ACC112 (cell line): Measurements from ENCODE around the gene FAM219A.
"Not testable (repeated sequence)": the region's sequence is repeated elsewhere in the genome, so short reads cannot be mapped to it uniquely, and the experiment has no call there.

ENCODE experiments used
- H2AFZ ChIP-seq: fragments of 200-600 bp; sonication (generic); one replicate; pipeline ENCODE4 v1.6.0; 2017; ENCODE audit warnings: antibody characterized with exemption, low read length; ENCODE audit not compliant: unreplicated experiment
- H3K27ac ChIP-seq: fragments of 200-600 bp; sonication (generic); 2 replicates; pipeline ENCODE4 v1.5.1; 2014; ENCODE audit warnings: low read depth, mild to moderate bottlenecking, antibody characterized with exemption, low read length, moderate library complexity
- H3K27me3 ChIP-seq: fragments of 200-600 bp; sonication (generic); 2 replicates; pipeline ENCODE4 v1.6.1; 2014; ENCODE audit warnings: mild to moderate bottlenecking, antibody characterized with exemption, low read length, moderate library complexity, mixed read lengths; ENCODE audit not compliant: insufficient read depth
- H3K36me3 ChIP-seq: fragments of 200-600 bp; sonication (generic); 2 replicates; pipeline ENCODE4 v1.6.1; 2016; ENCODE audit warnings: mild to moderate bottlenecking, antibody characterized with exemption, low read length, moderate library complexity, mixed read lengths; ENCODE audit not compliant: insufficient read depth
- H3K4me1 ChIP-seq: fragments of 200-600 bp; sonication (generic); one replicate; pipeline ENCODE4 v1.6.1; 2016; ENCODE audit warnings: low read length, mixed read lengths; ENCODE audit not compliant: insufficient read depth, unreplicated experiment, control insufficient read depth
- H3K4me3 ChIP-seq: fragments of 200-600 bp; sonication (generic); 2 replicates; pipeline ENCODE4 v1.5.1; 2014; ENCODE audit warnings: mild to moderate bottlenecking, low read depth, low read length
- H3K79me2 ChIP-seq: fragments of 200-600 bp; sonication (generic); one replicate; pipeline ENCODE4 v1.6.0; 2016; ENCODE audit warnings: low read length; ENCODE audit not compliant: control insufficient read depth, unreplicated experiment, insufficient read depth

Gene FAM219A

DNA sequence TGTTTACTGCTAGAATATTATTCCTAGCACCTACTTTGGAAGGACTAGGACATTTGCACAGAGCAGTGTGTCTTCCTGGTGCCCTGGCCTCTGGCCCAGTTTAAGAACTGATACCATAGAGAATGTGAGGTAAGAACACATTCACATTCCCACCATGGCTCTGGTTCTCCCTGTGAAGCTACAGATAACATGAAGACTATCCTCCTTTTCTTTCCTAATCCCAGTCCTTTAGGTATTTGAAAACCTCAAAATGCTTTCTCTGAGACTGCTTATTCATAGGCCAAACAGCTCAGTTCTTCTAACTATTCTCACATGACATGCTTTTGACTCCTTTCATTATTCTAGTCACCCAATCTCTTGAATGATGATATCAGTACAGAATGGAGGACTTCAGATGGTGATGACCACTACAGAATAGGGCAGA lies 11.9 kb downstream of the FAM219A start:
- H2AFZ ChIP-seq: no peak overlapping the region
- no peak overlapping the region for H3K27ac ChIP-seq
- H3K79me2 ChIP-seq: peaks cover 38% of the 10 kb centered on the region
- H3K36me3 ChIP-seq: no peaks in the 10 kb centered on the region
- H3K4me1 ChIP-seq: peaks cover 19% of the 10 kb centered on the region
- H3K27me3 ChIP-seq: no peaks in the 10 kb centered on the region
- no peak overlapping the region for H3K4me3 ChIP-seq

DNA sequence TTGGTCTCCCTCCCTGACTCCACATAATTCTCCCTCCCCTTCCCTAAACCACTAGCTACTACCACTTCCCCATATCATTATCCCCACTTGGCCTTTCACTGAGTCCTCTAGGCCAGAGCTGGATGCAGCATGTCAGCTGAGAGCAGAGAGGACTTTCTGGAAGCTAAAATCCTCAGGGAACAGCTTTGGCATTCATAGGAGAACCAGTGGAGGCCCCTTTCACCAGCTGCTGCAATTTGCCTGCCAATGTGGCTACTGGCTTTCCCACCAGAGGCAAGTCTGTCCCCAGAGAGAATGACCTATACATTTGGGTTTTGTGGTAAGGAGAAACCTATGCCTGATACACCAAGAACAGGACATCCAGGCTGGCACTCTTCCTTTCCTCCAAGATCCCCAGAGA lies 14.4 kb downstream of the FAM219A start:
- Histone ChIP-seq H3K79me2 (peaks cover 22% of the 10 kb centered on the region), H3K27ac (no peak overlapping the region), H3K4me3 (no peak overlapping the region), H2AFZ (no peak overlapping the region), H3K4me1 (peaks cover 22% of the 10 kb centered on the region), H3K36me3 (no peaks in the 10 kb centered on the region), H3K27me3 (no peaks in the 10 kb centered on the region)

DNA sequence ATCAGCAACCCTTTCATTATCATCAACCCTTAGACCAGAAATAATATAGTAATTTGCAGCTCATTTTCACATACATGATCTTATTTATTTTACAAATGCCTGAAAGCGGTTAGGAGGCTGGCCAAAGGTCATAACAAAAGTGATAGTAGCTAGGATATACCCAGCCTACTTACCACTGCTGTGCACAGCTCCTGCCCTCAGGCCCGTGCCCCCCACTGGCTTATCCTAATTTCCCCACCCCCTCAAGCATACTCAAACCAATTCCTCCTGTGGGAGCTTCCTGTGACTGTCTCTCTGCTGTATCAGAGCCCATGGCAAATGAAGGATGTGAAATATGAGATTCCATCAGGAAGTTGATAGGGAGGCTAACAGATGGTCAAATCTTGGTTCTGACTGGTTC lies 14.8 kb downstream of the FAM219A start:
- H3K36me3 ChIP-seq: no peaks in the 10 kb centered on the region
- no peak overlapping the region for H2AFZ ChIP-seq
- H3K4me3 ChIP-seq: no peak overlapping the region
- no peak overlapping the region for H3K27ac ChIP-seq
- H3K27me3 ChIP-seq: no peaks in the 10 kb centered on the region
- peaks cover 18% of the 10 kb centered on the region for H3K79me2 ChIP-seq
- H3K4me1 ChIP-seq: peaks cover 22% of the 10 kb centered on the region

DNA sequence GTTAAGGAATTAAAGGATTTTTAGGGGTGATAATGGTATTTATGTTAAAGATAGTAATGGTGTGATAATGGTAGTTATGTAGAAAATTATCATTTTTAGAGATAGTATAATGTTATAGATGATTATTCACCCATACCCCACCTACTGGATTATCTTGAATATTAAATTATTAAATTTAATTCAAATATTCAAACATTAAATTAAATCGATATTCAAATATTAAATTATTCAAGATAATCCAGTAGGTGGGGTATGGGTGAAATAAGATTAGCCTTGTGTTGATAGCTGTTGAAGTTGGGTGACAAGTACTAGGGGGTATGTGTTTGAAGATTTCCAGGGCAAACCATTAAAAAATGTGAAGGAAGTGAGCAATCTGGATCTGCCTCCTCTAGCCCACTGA lies 15.6 kb downstream of the FAM219A start:
- Histone ChIP-seq H3K4me3 (no peak overlapping the region), H3K36me3 (no peaks in the 10 kb centered on the region), H3K27ac (no peak overlapping the region), H3K27me3 (no peaks in the 10 kb centered on the region), H2AFZ (no peak overlapping the region), H3K79me2 (peaks cover 10% of the 10 kb centered on the region), H3K4me1 (peaks cover 22% of the 10 kb centered on the region)

DNA sequence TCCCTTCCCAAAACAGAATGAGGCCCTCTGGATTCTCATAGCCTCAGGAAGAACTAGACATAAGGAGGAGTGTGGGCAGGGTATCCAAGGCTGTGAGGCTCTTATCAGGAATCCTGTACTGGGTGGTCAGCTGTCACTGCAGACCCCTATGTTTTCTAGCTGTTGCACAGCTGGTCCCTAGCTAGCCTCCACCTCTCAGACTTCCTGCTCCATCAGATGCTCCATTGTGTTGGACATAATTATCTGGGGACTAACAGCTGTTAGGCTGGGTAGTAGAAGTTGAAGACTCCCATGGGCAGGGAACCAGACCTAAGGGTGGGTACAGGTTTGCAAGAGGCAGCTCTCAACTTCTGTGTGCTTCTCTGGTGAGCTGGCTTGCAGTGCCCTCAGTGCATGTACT lies 18.4 kb downstream of the FAM219A start:
- Histone ChIP-seq H3K4me1 (peaks cover 22% of the 10 kb centered on the region), H3K4me3 (no peak overlapping the region), H3K27ac (no peak overlapping the region)

DNA sequence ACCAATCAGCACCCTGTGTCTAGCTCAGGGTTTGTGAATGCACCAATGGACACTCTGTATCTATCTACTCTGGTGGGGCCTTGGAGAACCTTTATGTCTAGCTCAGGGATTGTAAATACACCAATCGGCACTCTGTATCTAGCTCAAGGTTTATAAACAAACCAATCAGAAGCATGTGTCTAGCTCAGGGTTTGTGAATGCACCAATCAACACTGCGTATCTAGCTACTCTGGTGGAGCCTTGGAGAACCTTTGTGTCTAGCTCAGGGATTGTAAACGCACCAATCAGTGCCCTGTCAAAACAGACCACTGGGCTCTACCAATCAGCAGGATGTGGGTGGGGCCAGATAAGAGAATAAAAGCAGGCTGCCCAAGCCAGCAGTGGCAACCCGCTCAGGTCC lies 19.9 kb downstream of the FAM219A start:
- H3K4me1 ChIP-seq: peaks cover 13% of the 10 kb centered on the region
- H3K4me3 ChIP-seq, H3K79me2 ChIP-seq, H3K36me3 ChIP-seq, H3K27me3 ChIP-seq, H2AFZ ChIP-seq, H3K27ac ChIP-seq: not testable (repeated sequence)

More for the DNA sequence above, 18.4 kb downstream of the FAM219A start:
- H3K79me2 ChIP-seq: peaks cover 9% of the 10 kb centered on the region
- no peaks in the 10 kb centered on the region for H3K36me3 ChIP-seq
- no peak overlapping the region for H2AFZ ChIP-seq
- H3K27me3 ChIP-seq: no peaks in the 10 kb centered on the region

DNA sequence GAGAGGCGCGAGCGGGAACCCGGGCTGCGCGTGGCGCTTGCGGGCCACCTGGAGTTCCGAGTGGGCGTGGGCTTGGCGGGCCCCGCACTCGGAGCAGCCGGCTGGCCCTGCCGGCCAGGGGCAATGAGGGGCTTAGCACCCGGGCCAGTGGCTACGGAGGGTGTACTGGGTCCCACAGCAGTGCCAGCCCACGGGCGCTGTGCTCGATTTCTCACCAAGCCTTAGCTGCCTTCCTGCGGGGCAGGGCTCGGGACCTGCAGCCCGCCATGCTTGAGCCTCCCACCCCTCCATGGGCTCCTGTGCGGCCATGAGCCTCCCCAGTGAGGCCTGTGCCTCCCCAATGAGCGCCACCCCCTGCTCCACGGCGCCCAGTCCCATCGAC lies 20.5 kb downstream of the FAM219A start:
- H3K27me3 ChIP-seq, H3K4me3 ChIP-seq, H3K27ac ChIP-seq, H3K36me3 ChIP-seq, H3K79me2 ChIP-seq, H2AFZ ChIP-seq: not testable (repeated sequence)
- peaks cover 13% of the 10 kb centered on the region for H3K4me1 ChIP-seq

DNA sequence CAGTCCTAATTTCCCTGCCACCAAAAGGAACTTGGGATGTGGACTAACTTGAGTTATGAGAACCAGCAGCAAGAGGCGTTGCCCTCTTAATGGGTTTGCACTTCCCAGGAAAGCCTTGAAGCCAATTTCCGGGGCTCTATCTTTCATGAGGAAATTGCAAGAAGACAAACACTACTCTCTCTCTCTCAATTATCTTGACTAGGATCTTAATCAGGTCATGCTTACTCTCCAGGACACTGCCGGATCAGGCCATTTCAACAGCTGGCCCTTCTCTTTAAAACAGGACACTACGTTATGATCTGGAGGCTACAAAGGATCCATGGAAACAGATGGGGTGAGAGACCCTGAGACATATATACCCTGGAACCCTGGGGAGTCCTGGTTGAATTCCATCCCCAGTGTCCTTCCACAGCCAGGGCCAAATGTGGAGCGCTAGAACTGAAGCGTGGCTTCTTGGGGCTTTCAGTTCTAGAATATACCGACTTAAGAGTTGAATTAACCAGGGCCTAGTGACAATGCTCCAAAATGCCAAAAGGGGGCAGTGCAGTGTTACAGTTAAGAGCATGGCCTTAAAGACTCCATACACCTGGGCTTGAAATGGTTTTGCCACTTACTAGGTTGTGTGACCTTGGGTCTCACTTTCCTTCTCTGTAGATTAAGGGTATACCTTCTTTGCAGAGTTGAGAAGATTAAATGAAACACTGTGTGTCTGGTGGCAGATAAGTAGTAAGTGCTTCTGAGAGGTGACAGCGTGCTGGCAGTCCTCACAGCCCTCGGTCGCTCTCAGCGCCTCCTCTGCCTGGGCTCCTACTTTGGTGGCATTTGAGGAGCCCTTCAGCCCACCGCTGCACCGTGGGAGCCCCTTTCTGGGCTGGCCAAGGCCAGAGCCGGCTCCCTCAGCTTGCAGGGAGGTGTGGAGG lies 21.1 kb downstream of the FAM219A start:
- no peak overlapping the region for H3K27ac ChIP-seq
- no peak overlapping the region for H3K4me3 ChIP-seq
- no peaks in the 10 kb centered on the region for H3K27me3 ChIP-seq

DNA sequence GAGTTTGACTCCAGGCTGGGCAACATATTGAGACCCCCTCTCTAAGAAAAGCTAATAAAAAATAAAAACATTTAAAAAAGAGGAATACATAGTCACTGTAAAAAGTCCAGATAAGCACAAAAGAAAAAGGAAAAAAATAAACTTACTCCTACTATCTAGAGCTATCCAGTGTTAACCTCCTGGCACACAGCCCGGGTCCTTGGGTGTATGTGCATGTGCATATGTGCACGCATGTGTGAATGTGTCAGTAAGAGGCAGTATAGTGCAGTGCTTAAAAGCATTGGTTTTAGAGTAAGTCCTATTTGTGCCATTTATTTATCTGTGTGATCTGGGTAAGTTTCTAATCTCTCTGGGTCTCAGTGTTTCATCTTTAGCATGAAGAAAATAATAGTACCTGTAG lies 26.7 kb downstream of the FAM219A start:
- H3K27ac ChIP-seq: no peak overlapping the region
- H3K27me3 ChIP-seq: no peaks in the 10 kb centered on the region
- peaks cover 6% of the 10 kb centered on the region for H3K79me2 ChIP-seq
- H3K4me1 ChIP-seq: no peaks in the 10 kb centered on the region
- no peak overlapping the region for H2AFZ ChIP-seq
- no peak overlapping the region for H3K4me3 ChIP-seq
- no peaks in the 10 kb centered on the region for H3K36me3 ChIP-seq

More for the DNA sequence above, 21.1 kb downstream of the FAM219A start:
- Histone ChIP-seq H2AFZ (no peak overlapping the region), H3K36me3 (no peaks in the 10 kb centered on the region), H3K79me2 (no peaks in the 10 kb centered on the region), H3K4me1 (peaks cover 13% of the 10 kb centered on the region)

DNA sequence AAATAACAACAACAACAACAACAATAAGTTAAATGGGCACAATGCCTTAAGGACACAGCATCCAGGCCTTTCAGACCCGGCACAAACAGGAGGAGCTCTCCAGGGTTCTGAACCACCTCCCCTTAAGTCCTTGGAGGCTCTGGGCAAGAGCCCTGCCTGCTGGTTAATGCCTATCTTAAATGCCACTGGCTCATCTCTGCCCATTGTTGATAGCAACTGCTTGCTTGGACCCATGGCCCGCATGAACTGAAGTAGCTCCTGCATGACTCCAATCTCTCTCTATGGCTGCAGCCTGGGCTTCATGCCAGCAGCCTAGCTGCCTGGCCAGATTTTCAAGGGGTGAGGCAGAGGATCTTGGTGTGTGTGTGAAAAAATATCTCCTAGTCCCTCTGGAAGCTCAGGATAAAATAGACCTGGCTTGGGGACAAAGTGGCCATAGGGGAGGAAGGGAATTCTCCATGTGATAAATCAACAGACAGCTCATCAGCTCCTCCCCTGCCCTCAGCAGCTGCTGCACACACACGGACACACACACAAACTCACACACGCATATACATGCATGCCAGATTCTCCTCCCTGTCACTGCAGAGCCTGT lies 27.4 kb downstream of the FAM219A start:
- Histone ChIP-seq H3K27ac (no peak overlapping the region), H3K4me1 (no peaks in the 10 kb centered on the region), H3K79me2 (peaks cover 6% of the 10 kb centered on the region), H2AFZ (no peak overlapping the region), H3K4me3 (no peak overlapping the region), H3K27me3 (no peaks in the 10 kb centered on the region), H3K36me3 (no peaks in the 10 kb centered on the region)
